ENCODE results near the gene PAX5.

The PAX5 gene

DNA sequence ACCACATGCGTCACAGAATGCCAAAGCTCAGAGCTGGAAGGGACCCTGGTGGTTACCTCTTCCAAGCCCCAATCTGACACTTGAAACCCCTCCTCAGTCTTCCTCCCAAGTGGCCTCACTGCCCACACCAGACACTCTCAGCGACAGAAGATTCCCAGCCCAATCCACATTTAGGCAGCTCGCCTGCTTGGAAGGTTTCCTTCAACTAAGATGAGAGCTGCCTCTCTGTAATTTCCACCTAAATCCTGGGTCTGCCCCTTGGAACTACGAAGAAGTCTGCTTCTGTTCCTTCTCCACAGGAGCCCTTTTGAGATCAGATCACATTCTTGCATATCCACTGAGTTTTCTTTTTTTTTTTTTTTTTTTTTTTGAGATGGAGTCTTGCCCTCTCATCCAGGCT is 83.7 kb downstream of the PAX5 start:
- DNase-seq = no peak

DNA sequence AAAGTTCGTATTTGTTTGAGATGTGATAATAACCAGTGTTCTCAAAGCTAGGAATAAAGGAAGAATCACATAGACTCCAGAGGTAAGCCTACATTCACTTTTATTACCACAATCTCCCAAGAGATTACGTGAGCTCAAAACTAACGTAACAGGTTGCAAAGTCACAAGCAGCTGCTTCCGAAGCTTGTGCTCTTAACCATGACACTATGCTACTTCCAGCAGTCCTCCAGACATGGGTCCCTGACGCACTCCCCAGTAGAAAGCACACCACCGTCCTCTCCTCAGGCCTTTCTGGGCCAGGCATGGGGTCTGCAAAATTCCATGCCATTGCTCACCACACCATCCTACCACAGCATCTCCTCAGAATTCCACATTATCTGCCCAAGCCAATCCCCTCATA is 84.6 kb downstream of the PAX5 start:
- no peak for DNase-seq

DNA sequence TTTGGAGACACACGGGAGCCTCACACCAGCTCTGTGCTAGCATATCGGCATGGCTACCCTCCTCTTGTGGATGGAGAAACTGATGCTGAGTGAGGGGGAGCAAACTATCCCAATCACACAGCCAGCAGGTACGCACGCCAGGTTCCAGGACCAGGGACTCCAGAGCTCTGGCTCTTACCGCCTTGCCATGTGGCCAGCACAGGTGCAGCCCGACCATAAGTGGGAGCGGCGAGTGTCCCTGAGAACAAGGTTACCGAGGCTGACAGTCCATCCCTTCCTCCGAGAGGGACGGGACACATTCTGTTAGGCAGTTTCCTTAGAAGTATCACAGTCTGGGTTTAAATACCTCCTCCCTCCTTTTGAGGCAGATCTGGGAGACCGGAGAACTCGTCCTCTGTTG is 86.0 kb downstream of the PAX5 start:
- no peak for DNase-seq

DNA sequence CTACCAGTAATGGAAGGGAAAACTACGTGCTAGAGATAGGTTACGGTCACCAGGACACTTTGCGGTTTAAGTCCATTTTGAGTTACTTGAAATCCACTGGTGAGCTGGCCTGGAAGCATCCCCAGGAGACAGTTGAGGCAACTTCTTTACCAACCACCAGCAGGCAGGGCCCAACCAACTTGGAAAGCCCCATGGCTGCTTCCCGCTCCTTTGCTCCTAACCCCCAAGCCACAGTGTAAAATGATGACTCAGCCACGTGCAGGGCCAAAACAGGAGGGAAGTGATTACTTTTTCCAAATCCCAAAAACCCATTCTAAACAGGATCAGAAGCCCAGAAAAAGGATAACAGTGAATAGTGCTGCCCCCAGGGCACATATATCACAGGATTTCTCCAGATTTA is 87.4 kb downstream of the PAX5 start:
- DNase-seq = no peak

DNA sequence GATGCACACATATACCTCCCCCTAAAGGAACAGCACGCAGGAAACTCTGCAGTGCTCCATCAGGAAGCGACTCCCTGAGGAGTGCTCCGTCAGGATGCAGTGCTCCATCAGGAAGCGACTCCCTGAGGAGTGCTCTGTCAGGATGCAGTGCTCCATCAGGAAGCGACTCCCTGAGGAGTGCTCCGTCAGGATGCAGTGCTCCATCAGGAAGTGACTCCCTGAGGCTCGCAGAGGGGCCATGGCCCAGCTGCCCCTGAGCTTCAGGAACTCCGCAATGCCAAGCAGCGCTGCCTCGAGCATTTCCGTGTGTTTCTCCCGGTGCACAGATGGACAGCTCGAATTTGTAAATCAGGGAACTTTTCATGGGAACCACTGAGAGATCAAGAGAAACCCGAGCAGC is 88.1 kb downstream of the PAX5 start:
- DNase-seq = no peak

DNA sequence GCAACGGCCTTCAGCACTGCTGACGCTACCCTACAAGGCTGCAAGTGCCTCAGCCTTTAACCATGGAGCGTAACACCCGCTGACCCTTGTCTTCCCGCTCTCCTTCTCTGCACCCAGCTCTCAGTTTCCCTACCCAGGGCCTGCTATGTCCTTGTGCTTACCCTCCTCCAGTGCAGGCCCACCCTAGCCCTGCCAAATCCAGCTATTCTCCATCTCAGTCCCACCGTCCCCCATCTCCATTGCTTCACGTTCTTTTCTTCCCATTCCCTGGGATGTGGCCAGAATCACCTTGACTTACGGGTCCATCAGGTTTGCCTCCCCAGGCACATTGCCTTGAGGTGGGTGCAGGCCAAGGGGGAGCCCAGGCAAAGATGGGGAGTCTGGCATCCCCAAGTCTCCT is 91.2 kb downstream of the PAX5 start:
- DNase-seq = no peak

DNA sequence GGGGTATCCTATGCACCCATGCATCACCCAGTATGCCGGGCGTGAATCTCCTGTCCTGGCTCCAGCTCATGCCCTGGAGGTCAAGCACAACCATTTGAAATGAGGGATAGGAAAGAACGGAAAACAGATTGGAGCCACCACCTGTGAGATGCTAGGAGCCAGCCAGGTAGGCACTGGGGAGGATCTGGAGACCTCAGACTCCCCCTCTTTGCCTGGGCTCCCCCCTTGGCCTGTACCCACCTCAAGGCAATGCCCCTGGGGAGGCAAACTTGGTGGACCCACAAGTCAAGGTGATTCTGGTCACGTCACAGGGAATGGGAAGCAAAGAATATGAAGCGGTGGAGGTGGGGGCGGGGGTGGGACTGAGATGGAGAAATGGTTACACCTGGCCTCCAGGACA is 92.6 kb downstream of the PAX5 start:
- DNase-seq = no peak

DNA sequence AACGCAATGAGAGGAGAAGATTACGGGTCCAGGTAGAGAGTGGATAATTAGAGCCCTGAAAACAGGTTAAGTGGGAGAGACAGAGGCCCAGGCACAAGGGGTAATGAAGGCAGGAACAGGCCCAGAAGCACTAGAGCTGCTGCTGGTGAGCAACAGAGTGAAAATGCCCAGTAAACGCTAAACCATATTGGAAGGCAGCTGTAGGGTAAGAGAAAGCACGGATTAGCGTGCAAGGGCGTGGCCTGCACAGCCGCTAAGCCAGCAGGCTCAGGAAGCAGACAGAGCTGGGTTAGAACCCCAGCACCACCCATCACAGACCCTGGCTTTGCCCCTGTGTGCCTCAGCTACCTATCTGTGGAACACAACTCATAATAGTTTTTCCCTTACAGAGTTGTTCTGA is 93.2 kb downstream of the PAX5 start:
- no peak for DNase-seq

DNA sequence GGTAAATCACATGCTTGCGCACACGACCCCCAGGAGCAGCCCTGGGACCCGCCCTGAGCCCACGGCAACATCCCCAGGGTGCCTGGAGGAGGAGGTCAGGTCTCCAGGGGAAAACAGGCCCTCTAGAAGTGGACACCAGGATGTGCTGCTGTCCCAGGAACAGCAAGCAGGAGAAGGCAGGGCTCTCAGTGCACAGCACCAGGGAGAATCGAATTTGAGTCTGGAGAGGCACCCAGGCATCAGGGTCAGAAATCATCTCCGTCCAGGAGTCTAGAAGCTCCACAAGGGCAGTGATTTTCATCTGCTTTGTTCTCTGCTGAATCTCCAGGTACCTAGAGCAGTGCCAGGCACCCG is 93.6 kb downstream of the PAX5 start:
- DNase-seq = no peak

DNA sequence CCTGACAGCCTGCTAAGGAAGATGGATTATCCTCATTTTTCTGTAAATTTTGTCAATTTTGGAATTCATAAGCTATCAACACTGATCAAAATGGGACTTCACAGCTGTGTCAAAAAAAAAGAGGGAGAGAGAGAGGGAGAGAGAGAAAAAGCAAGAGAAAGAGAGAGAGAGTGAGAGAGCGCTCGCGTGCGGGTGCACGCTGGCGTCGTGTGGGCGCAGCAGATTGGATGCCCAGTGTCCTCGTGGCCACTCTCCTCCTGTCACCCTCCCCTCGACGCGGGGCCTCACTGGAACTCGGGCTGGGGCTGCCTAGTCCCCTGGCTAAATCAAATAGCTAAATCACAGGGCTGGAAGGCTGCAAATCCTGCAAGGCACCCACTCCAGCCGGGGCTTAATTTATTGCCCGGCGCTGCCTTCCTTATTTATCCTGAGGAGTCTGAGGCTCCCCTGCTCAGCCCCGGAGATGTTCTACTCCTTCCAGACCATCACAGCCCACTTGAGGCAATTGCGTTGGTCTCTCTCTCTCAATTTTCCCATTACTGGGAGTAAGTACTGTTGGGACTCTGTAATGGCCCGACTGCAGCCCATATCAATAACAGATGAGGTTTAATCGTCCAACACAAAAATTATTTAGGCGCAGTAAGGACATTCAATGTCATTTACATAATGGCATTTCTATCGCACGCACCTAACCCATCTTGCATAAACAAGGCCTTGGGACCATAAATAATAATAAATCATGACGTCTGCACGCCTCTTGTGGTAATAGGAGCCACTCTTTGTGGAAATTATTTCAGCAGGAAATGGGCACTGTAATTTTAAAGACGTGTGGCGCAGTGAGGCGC is 94.2 kb downstream of the PAX5 start:
- DNase-seq = no peak

DNA sequence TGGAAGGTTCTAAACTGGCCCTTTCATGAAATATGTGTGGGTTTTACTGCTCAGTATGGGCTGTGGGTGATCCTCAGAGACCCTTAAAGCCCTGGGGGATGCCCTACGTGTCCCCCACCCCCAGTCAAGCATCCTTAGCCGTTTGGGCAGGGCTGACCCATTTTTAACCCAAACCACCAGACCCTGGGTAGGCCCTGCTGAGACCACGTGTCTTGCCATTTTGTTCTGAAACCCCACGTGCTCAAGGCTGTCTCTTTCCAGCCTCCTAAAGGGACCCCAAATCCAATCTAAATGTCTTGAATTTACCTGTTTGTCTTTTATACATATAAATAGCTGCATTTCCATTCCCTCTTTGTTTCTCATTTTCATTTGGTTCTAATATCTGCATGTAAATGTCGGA is 94.9 kb downstream of the PAX5 start:
- no peak for DNase-seq

DNA sequence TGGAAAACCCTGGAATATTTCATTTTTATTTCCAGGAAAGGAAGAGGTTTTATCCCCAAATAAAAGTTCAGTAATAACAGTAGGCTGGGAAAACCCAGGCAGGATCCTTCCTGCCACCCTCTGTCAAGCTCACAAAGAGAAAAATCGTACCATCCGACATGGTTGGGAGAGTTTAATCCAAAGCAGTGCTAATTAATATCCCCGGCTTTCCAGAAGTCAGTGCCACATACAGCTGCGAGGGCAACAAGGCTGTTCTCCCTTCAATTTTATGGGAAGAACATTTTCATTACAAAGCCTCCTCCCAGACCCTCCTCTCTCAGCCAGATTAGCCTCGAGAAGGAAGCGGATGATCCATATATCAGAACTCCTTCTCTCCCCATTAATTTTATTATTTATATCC is 95.5 kb downstream of the PAX5 start:
- DNase-seq = no peak

DNA sequence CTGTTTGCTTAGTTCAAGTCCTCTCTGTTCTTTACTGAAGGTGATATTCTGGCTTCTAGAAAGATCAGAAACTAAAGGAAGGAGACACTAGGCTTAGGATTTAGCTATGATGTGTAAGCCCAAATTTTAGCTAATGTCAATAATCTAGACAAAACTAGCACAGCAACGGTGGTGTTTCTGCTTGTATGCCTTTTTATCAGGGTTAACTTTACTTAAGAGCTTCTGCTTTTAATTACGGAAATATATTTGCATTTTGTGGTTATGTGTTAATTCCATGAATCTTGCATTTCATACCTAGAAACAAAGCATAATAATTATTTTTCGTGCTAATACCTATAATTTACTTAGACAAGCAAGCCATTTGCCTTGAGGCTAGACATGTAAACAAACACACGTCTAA is 96.1 kb downstream of the PAX5 start:
- DNase-seq = no peak

DNA sequence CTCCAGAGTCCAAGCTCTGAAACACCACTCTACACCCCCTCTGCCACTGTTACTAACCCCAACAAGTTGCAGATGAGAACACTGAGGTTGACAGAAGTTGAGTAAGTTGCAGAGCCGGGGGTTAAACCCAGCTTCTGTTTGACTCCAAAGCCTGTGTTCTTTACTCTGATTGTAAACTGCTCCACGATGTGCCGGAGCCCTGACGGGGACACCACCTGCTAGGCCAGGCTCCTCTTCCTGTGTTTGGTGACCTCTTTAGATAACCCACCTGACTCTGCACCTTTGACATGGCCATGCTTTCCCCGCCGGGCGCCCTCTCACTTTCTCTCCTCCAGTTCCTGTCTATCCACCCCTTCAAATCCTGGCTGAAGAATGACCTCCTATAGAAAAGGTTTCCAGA is 96.7 kb downstream of the PAX5 start:
- DNase-seq = no peak

DNA sequence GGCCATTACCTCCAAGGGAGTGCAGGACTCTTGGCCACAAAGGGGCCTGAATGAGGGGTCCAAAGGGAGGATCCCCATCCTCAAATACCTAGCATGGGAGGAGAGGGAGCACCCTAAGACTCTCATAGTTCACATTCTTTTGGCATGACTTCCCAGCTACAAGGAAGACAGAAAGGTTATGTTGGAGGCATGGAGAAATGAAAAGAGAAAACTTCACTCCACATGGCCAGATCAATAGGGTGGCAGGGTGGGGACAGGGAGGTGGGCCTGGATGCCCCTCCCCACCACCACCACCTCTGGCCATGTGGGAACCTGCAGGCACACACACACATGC is 97.6 kb downstream of the PAX5 start:
- DNase-seq = no peak

DNA sequence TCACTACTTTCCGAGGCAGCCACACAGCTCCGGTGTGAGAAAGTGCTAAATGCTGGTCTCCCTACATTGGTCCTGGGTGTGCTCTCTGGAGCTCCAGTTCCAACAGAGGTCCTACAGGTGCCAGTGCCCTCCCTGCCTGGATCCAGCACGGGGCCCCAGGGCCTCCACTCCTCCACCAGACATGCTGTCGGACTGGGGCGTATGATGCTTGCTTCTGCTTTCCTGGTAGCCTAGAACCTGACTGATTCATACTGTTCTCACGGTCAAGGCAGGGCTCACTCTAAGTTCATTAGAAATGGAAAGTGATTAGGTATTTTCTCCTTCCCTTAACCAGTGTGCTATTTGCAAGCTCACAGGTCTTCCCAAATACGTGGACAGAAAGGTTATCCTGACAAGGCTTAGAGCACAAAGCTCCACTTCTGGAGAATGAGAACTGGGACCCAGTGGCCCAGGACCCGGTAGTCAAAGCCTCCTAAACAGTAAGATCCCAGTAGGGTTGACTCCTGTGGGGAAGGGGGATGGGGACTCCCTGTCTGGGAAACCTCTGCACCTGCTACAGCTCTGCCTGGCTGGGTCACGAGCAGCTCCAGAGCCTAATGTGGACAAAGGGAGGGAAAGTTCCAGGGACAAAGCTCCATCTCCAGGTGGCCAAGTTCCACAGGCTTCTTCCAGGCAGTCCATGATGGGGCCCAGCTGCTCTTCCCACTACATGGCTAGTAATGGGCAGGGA is 98.1 kb downstream of the PAX5 start:
- DNase-seq = no peak

DNA sequence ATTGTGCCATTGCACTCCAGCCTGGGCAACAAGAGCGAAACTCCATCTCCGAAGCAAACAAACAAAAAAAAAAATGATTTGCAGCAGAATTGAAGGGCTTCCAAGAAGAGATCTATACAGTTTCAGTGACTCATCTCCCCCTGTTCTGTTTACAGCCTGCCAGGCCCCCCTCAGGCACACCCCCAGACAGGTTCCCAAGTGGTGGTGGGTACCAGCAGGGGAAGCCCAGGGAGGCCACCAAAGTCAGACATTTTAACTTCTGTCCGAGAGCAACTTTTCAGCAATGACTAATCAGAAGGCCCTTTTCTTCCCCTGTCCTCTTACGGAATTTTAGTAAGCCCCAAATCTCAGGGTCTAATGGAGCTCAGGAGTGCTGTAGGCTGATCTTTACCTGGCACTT is 98.7 kb downstream of the PAX5 start:
- no peak for DNase-seq

DNA sequence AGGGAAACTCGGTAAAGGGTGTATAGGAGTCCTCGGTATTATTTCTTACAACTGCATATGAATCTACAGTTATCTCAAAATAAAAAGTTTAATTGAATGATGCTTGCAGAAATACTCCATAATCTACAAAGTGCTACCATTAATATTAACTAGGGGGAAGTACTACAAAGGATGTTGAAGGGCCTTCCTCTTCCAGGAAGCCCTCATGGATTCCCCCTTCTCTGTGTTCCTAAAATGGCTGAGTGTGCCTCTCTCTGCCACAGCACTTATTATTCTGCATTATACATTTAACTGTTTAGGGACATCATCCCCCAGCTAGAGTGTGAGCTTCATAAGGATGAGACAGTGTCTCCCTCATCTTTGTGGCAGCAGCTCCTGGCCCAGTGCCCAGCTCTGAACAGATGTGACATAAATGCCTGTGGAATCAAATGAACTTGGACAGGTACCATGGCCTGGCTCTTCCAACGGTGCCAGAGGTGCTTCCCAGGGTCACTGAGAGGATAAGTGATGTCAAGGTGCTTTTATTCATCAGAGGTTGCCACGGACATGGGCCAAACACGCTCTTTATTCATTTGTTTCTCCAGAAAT is 99.5 kb downstream of the PAX5 start:
- peak; percentile 64 for DNase-seq

DNA sequence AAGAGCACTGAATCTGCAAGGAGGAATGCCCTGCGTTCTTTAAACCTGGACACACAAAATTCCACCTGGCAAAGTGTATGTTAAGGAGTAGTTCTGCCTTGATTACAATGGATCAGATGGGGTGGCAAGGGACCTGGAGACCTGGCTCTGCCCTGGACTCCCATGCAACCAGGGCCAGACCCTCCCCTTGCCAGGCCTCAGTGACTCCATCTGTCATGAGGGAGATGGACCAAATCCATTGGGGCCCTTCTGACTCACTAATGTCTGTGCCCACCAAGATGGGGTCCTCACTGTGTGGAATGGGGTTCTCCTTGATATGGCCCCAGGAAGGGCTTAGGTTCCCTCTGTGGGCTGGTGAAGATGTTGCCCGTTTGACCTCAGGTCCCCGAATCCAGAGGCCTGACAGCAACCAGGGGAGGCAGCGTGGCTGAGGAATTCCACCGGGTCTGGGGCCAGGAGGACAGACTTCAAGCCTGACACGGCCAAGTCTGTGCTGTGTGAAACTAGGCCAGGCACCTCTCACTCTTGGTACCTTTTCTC is 100.3 kb downstream of the PAX5 start:
- DNase-seq = no peak

DNA sequence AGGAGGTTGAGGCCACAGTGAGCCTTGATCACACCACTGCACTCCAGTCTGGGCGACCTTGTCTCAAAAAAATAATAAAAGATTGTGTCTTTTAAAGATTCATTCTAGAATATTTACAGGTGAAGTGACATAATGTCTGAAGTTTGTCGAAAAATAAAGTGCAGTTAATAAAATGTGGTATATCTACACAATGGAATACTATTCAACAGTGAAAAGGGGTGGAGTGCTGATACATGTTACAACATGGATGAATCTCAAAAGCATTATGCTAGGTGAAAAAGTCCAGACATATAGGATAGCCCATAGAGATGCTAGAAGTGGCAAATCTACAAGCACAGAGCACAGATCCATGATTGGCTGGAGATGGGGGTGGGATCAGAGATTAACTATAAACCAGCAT is 101.9 kb downstream of the PAX5 start:
- no peak for DNase-seq

DNA sequence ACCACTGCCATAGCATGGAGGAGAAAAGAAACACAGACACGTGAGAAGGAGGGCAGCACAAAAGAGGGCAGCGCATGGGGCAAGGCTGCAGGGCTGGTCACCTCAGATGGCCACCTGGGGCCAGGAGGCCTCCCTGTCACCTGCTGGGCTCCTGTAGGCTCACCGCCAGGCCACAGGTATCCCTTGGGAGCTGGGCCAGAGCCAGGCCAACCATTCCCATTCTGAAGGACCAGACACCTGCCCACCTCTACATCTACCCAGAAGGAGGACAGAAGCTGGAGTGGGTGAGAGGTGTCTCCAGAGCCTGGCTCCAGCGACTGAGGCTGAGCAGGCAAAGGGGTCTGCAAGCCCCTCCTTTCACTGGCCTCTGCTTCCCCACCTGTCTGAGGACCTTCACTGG is 103.1 kb downstream of the PAX5 start:
- DNase-seq = no peak

DNA sequence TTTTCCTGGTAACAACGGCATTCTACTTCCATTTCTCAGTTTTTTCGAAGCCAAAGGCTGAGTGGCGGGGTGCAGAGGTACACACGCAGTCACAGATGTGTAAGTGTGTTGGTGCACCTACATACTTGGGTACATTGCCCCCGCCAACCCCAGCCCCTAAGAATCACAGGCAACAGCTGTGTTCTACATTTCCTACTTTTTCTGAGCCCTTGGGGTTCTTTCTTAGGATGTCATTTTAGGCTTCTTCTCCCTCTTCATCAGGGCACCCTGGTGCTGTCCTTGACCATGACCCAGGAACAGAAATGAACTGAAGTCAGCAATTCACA is 104.8 kb downstream of the PAX5 start:
- DNase-seq = no peak

DNA sequence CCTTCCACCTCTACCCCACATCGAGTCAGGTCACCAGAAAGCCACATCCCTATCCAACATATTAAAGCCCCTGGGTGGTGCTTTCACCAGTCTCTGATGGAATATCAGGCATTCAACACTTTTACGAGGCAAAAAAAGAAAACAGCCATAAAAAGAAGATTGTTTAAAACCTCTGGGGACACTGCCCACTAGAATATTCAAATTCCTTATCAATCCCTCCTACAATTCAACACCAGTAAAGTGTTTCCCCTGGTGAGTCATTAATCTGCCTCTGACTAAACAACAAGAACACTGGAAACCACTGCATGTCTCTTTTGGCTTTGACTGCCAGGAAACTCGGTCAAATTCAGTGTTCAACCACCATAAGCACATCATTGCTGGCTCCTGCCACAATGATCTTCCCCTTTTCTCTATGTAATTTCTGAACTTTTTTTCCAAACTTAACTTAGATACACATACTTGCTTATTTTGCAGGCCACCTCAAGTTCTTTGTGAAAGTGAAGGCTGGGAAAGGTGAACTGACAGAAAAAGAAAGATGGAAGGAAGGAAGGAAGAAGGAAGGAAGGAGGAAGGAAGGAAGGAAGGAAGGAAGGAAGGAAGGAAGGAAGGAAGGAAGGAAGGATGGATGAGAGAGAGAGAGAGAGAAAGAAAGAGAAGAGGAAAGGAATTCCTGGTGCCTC is 105.3 kb downstream of the PAX5 start:
- DNase-seq = peak; percentile 34

DNA sequence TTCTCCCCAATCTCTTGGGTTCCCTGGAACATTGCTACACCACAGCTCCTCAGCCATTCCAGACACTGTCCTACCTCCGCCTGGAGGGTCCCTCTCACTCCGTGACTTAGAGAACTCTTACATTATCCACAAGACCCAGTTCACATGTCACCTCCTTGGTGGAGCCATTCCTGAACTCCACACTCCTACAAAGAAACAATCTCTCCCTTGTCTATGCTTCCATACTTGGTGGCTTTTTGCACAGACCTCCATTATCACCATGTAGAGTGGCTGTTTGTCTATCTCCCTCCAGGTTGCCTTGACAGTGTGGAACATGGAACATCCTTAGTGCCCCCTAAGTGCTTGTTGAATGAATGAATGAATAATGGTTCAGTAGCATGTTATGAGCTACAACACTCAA is 105.9 kb downstream of the PAX5 start:
- DNase-seq = peak; percentile 49

All from NCI-H2029 (cell line).